Effector memory CD8-positive, alpha-beta T cell (primary cell): ENCODE data around the gene DPP6.

Experiments used
- ATAC-seq: fragments of 150-1000 bp; cut with Tn5 transposase; replicated peaks from 2 replicates; pipeline ENCODE4 v1.10.0; 2021; ENCODE audit warnings: mild to moderate bottlenecking, moderate library complexity
- DNase-seq, 3 experiments: peaks; one replicate each; pipeline ENCODE4 v3.0.0; 2021
- H3K27ac Mint-ChIP-seq, 2 donors: one replicate each; pipeline ENCODE4 v1.8.0; 2022; ENCODE audit warnings: mild to moderate bottlenecking in 2 of 2, mixed read lengths in 2 of 2, moderate library complexity in 2 of 2
- H3K27me3 Mint-ChIP-seq, 2 donors: one replicate each; pipeline ENCODE4 v1.8.0; 2022; ENCODE audit warnings: mixed read lengths in 2 of 2
- H3K36me3 Mint-ChIP-seq: one replicate; pipeline ENCODE4 v1.8.0; 2022; ENCODE audit warnings: mild to moderate bottlenecking, moderate library complexity, mixed read lengths; ENCODE audit not compliant: insufficient read depth
- H3K4me1 Mint-ChIP-seq, 2 donors: one replicate each; pipeline ENCODE4 v1.8.0; 2022; ENCODE audit warnings: low read depth in 2 of 2, mixed read lengths in 2 of 2
- H3K4me3 Mint-ChIP-seq, 2 donors: one replicate each; pipeline ENCODE4 v1.8.0; 2022; ENCODE audit warnings: mild to moderate bottlenecking in 2 of 2, mixed read lengths in 2 of 2, moderate library complexity in 2 of 2
- H3K9me3 Mint-ChIP-seq, 2 donors: one replicate each; pipeline ENCODE4 v1.8.0; 2022; ENCODE audit warnings: mixed read lengths in 2 of 2

Gene DPP6

GRCh38 chr7:154475864-154476263 lies 423.7 kb downstream of the DPP6 start:
- DNase-seq (no peak), ATAC-seq (no peak)
- Mint-ChIP-seq H3K27ac (no peak overlapping the region), H3K4me1 (no peaks in the 10 kb centered on the region), H3K9me3 (peaks cover 0 to 2% of the 10 kb centered on the region in 2 donors), H3K27me3 (no peaks in the 10 kb centered on the region), H3K36me3 (no peaks in the 10 kb centered on the region), H3K4me3 (no peak overlapping the region)

GRCh38 chr7:154480817-154481216 lies 428.6 kb downstream of the DPP6 start:
- H3K4me3 Mint-ChIP-seq = no peak overlapping the region
- no peak for ATAC-seq

GRCh38 chr7:154482863-154483262 lies 430.7 kb downstream of the DPP6 start:
- Mint-ChIP-seq H3K27ac (no peak overlapping the region), H3K9me3 (peaks cover 2 to 7% of the 10 kb centered on the region in 2 donors), H3K27me3 (no peaks in the 10 kb centered on the region), H3K4me1 (no peaks in the 10 kb centered on the region), H3K4me3 (no peak overlapping the region), H3K36me3 (no peaks in the 10 kb centered on the region)
- no peak for ATAC-seq
- DNase-seq = no peak

More at GRCh38 chr7:154480817-154481216, 428.6 kb downstream of the DPP6 start:
- DNase-seq = no peak
- Mint-ChIP-seq H3K4me1 (no peaks in the 10 kb centered on the region), H3K27ac (no peak overlapping the region), H3K36me3 (no peaks in the 10 kb centered on the region), H3K27me3 (no peaks in the 10 kb centered on the region), H3K9me3 (peaks cover 0 to 2% of the 10 kb centered on the region in 2 donors)

GRCh38 chr7:154484406-154484805 lies 432.2 kb downstream of the DPP6 start:
- Mint-ChIP-seq H3K36me3 (no peaks in the 10 kb centered on the region), H3K27me3 (no peaks in the 10 kb centered on the region), H3K9me3 (peaks cover 0 to 7% of the 10 kb centered on the region in 2 donors), H3K4me3 (no peak overlapping the region), H3K4me1 (no peaks in the 10 kb centered on the region), H3K27ac (no peak overlapping the region)
- DNase-seq (no peak), ATAC-seq (no peak)

- H3K36me3 Mint-ChIP-seq = no peaks in the 10 kb centered on the region
- H3K27ac Mint-ChIP-seq = no peak overlapping the region
- peaks cover 0 to 7% of the 10 kb centered on the region in 2 donors for H3K9me3 Mint-ChIP-seq
- no peaks in the 10 kb centered on the region for H3K27me3 Mint-ChIP-seq
- no peak for DNase-seq
- H3K4me1 Mint-ChIP-seq = no peaks in the 10 kb centered on the region
- ATAC-seq = no peak
- H3K4me3 Mint-ChIP-seq = no peak overlapping the region
Observed at GRCh38 chr7:154484943-154485342, 432.7 kb downstream of the DPP6 start.

- ATAC-seq = no peak
- no peaks in the 10 kb centered on the region for H3K4me1 Mint-ChIP-seq
- H3K27me3 Mint-ChIP-seq = no peaks in the 10 kb centered on the region
- no peak overlapping the region for H3K4me3 Mint-ChIP-seq
- DNase-seq = no peak
- H3K36me3 Mint-ChIP-seq = no peaks in the 10 kb centered on the region
- no peak overlapping the region for H3K27ac Mint-ChIP-seq
- peaks cover 4 to 7% of the 10 kb centered on the region in 2 donors for H3K9me3 Mint-ChIP-seq
Observed at GRCh38 chr7:154489897-154490296, 437.7 kb downstream of the DPP6 start.

- DNase-seq (no peak), ATAC-seq (no peak)
- Mint-ChIP-seq H3K9me3 (peaks cover 0 to 9% of the 10 kb centered on the region in 2 donors), H3K27me3 (no peaks in the 10 kb centered on the region), H3K27ac (no peak overlapping the region), H3K4me3 (no peak overlapping the region), H3K4me1 (no peaks in the 10 kb centered on the region), H3K36me3 (no peaks in the 10 kb centered on the region)
Observed at GRCh38 chr7:154493594-154493993, 441.4 kb downstream of the DPP6 start.

GRCh38 chr7:154497751-154498150 lies 445.6 kb downstream of the DPP6 start:
- no peak for DNase-seq
- no peaks in the 10 kb centered on the region for H3K36me3 Mint-ChIP-seq
- H3K4me3 Mint-ChIP-seq = no peak overlapping the region
- H3K27ac Mint-ChIP-seq = no peak overlapping the region
- H3K4me1 Mint-ChIP-seq = no peaks in the 10 kb centered on the region
- no peak for ATAC-seq
- H3K9me3 Mint-ChIP-seq = peaks cover 0 to 18% of the 10 kb centered on the region in 2 donors
- H3K27me3 Mint-ChIP-seq = no peaks in the 10 kb centered on the region

GRCh38 chr7:154503962-154504550 lies 451.9 kb downstream of the DPP6 start:
- Mint-ChIP-seq H3K27me3 (no peaks in the 10 kb centered on the region), H3K4me1 (no peaks in the 10 kb centered on the region), H3K4me3 (no peak overlapping the region), H3K9me3 (peaks cover 0 to 11% of the 10 kb centered on the region in 2 donors), H3K27ac (no peak overlapping the region), H3K36me3 (no peaks in the 10 kb centered on the region)
- DNase-seq (no peak), ATAC-seq (no peak)

GRCh38 chr7:154504918-154505317 lies 452.7 kb downstream of the DPP6 start:
- Mint-ChIP-seq H3K4me1 (no peaks in the 10 kb centered on the region), H3K9me3 (peaks cover 0 to 11% of the 10 kb centered on the region in 2 donors), H3K27me3 (no peaks in the 10 kb centered on the region), H3K36me3 (no peaks in the 10 kb centered on the region), H3K27ac (no peak overlapping the region), H3K4me3 (no peak overlapping the region)
- ATAC-seq (no peak), DNase-seq (no peak)

- no peaks in the 10 kb centered on the region for H3K27me3 Mint-ChIP-seq
- peaks cover 0 to 11% of the 10 kb centered on the region in 2 donors for H3K9me3 Mint-ChIP-seq
- H3K27ac Mint-ChIP-seq = no peak overlapping the region
- no peak overlapping the region for H3K4me3 Mint-ChIP-seq
- DNase-seq = no peak
- no peaks in the 10 kb centered on the region for H3K4me1 Mint-ChIP-seq
- no peak for ATAC-seq
- no peaks in the 10 kb centered on the region for H3K36me3 Mint-ChIP-seq
Observed at GRCh38 chr7:154505362-154505761, 453.2 kb downstream of the DPP6 start.

- Mint-ChIP-seq H3K9me3 (peaks cover 0 to 6% of the 10 kb centered on the region in 2 donors), H3K27ac (no peak overlapping the region), H3K4me1 (no peaks in the 10 kb centered on the region), H3K4me3 (no peak overlapping the region), H3K27me3 (no peaks in the 10 kb centered on the region), H3K36me3 (no peaks in the 10 kb centered on the region)
- ATAC-seq = no peak
- DNase-seq = no peak
Observed at GRCh38 chr7:154509192-154509591, 457.0 kb downstream of the DPP6 start.

GRCh38 chr7:154512121-154512833 lies 460.1 kb downstream of the DPP6 start:
- Mint-ChIP-seq H3K4me1 (peaks cover 0 to 1% of the 10 kb centered on the region in 2 donors), H3K4me3 (no peak overlapping the region), H3K27ac (no peak overlapping the region), H3K36me3 (no peaks in the 10 kb centered on the region), H3K9me3 (peaks cover 8% of the 10 kb centered on the region in 2 donors), H3K27me3 (no peaks in the 10 kb centered on the region)
- ATAC-seq (no peak), DNase-seq (no peak)

- H3K27me3 Mint-ChIP-seq = no peaks in the 10 kb centered on the region
Observed at GRCh38 chr7:154517768-154518167, 465.6 kb downstream of the DPP6 start.

More at GRCh38 chr7:154517768-154518167, 465.6 kb downstream of the DPP6 start:
- ATAC-seq = no peak
- H3K4me1 Mint-ChIP-seq = peaks cover 0 to 1% of the 10 kb centered on the region in 2 donors
- no peak for DNase-seq
- peaks cover 5 to 15% of the 10 kb centered on the region in 2 donors for H3K9me3 Mint-ChIP-seq
- H3K36me3 Mint-ChIP-seq = no peaks in the 10 kb centered on the region
- H3K27ac Mint-ChIP-seq = no peak overlapping the region
- H3K4me3 Mint-ChIP-seq = no peak overlapping the region
